HG03520 (cell line): Measurements from ENCODE around the gene C19orf47.
"Not testable (repeated sequence)": the region's sequence is repeated elsewhere in the genome, so short reads cannot be mapped to it uniquely, and the experiment has no call there.

Experiments used
- ATAC-seq: cut with Tn5 transposase; IDR thresholded peaks from one replicate; pipeline ENCODE4 v1.9.1; 2021; ENCODE audit warnings: mild to moderate bottlenecking, moderate library complexity; ENCODE audit not compliant: unreplicated experiment

C19orf47 gene

GRCh38 chr19:40377876-40378385 is 29.7 kb upstream of the C19orf47 start:
- no peak for ATAC-seq

- ATAC-seq: no peak
These were observed 28.2 kb upstream of the C19orf47 start for GRCh38 chr19:40376286-40376862.

GRCh38 chr19:40374084-40374483 is 25.9 kb upstream of the C19orf47 start:
- no peak for ATAC-seq

GRCh38 chr19:40371802-40372122 is 23.6 kb upstream of the C19orf47 start:
- ATAC-seq: no peak

GRCh38 chr19:40370997-40371801 is 23.0 kb upstream of the C19orf47 start:
- ATAC-seq: no peak

- not testable (repeated sequence) for ATAC-seq
These were observed 22.1 kb upstream of the C19orf47 start for GRCh38 chr19:40370253-40370652.

- no peak for ATAC-seq
These were observed 21.6 kb upstream of the C19orf47 start for GRCh38 chr19:40369797-40370196.

GRCh38 chr19:40367577-40368434 is 19.6 kb upstream of the C19orf47 start:
- ATAC-seq: no peak

- ATAC-seq: no peak
These were observed 18.7 kb upstream of the C19orf47 start for GRCh38 chr19:40366697-40367561.

- ATAC-seq: no peak
These were observed 17.6 kb upstream of the C19orf47 start for GRCh38 chr19:40365613-40366401.

- no peak for ATAC-seq
These were observed 16.8 kb upstream of the C19orf47 start for GRCh38 chr19:40365010-40365409.

- ATAC-seq: no peak
These were observed 14.9 kb upstream of the C19orf47 start for GRCh38 chr19:40363069-40363468.

GRCh38 chr19:40362160-40362559 is 14.0 kb upstream of the C19orf47 start:
- no peak for ATAC-seq

GRCh38 chr19:40360708-40361241 is 12.6 kb upstream of the C19orf47 start:
- ATAC-seq: no peak

- no peak for ATAC-seq
These were observed 12.0 kb upstream of the C19orf47 start for GRCh38 chr19:40360020-40360707.

- ATAC-seq: no peak
These were observed 10.6 kb upstream of the C19orf47 start for GRCh38 chr19:40358773-40359172.

GRCh38 chr19:40357640-40358039 is 9.4 kb upstream of the C19orf47 start:
- ATAC-seq: no peak

GRCh38 chr19:40356681-40357595 is 8.7 kb upstream of the C19orf47 start:
- ATAC-seq: no peak
